Thyroid gland (tissue), 4 donors: ENCODE measurements around the gene HNRNPLL.

ENCODE experiments used
- POLR2A ChIP-seq, 2 donors: fragments of 450-650 bp; IDR thresholded peaks; one replicate each; pipeline ENCODE4 v1.6.1; 2017; ENCODE audit warnings: antibody characterized with exemption in 2 of 2, mild to moderate bottlenecking in 2 of 2, moderate library complexity in 1 of 2
- TF ChIP-seq, protein P1 (sequence below), 6 experiments: fragments of 200-600 bp in 3 of 6; fragments of 450-650 bp in 3 of 6; sonication (generic) in 3 of 6; IDR thresholded peaks; one replicate each; pipeline ENCODE4 v1.5.1; 2016 to 2019; ENCODE audit warnings: antibody characterized with exemption in 6 of 6, mild to moderate bottlenecking in 2 of 6, inconsistent platforms in 1 of 6, moderate library complexity in 1 of 6

DNA sequence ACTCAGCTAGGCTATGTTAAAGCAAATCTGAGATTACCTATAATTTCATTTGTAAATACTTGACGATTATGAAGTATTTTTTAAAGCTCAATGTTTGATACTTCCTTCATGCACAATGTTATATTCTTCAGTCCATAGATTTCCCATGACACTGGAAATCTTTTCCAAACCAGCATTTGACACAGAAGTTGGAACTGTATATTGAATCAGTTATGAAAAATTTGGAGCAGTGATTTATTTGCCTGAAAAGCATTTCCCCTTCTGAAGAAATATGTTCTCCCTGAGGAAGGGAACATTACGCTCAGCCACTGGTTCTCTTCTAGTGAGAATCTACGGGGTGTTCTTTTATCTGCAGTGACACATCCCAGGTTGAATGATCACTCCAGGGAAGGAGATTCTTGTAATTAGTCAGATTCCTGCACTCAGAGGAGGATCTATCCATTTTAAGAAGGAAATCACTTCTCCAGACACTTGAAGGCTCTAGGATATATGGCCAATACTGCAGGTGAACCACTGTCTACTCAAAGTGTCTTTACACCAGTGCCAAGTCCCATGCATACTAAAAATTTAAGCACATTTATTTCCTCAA, 64.7 kb downstream of the HNRNPLL start:
- TF ChIP-seq POLR2A (IDR thresholded peaks at IDR 0.05) = no peak
- TF ChIP-seq, protein P1, sequence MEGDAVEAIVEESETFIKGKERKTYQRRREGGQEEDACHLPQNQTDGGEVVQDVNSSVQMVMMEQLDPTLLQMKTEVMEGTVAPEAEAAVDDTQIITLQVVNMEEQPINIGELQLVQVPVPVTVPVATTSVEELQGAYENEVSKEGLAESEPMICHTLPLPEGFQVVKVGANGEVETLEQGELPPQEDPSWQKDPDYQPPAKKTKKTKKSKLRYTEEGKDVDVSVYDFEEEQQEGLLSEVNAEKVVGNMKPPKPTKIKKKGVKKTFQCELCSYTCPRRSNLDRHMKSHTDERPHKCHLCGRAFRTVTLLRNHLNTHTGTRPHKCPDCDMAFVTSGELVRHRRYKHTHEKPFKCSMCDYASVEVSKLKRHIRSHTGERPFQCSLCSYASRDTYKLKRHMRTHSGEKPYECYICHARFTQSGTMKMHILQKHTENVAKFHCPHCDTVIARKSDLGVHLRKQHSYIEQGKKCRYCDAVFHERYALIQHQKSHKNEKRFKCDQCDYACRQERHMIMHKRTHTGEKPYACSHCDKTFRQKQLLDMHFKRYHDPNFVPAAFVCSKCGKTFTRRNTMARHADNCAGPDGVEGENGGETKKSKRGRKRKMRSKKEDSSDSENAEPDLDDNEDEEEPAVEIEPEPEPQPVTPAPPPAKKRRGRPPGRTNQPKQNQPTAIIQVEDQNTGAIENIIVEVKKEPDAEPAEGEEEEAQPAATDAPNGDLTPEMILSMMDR (IDR thresholded peaks at IDR 0.05) = no peak
